GM12878 (cell line): ENCODE results near the gene SPRR3. TPM values are rescaled to one million over a fixed set of nuclear protein-coding genes. Genes with fewer than 3 reads are reported as not detected.
A peak's percentile ranks its signal among the peaks of the same experiment; 100 is the strongest.
"Not testable (repeated sequence)": the region's sequence is repeated elsewhere in the genome, so short reads cannot be mapped to it uniquely, and the experiment has no call there.

Source experiments
- ATAC-seq: fragments of 200-7000 bp; cut with Tn5 transposase; 3 replicates; pipeline ENCODE4 v1.9.1; 2020; ENCODE audit warnings: mild to moderate bottlenecking, moderate library complexity
- BruUV-seq: library from RNA; stranded (reverse); fragments of 400-500 nt; replicated peaks from 2 replicates; lab custom pipeline; 2021; lab: Mats Ljungman, UMichigan
- CTCF ChIA-PET: fragments of 300-600 bp; sonication (Branson Sonifier 250); formaldehyde crosslinking; extraction: SDS; loops from one replicate; lab custom pipeline; 2021; ENCODE audit warnings: inconsistent platforms; lab: Yijun Ruan, JAX
- POLR2A ChIA-PET: fragments of 350-600 bp; formaldehyde crosslinking; extraction: SDS; loops from one replicate; lab custom pipeline; 2021; ENCODE audit warnings: inconsistent platforms; lab: Charles Lee
- RAD21 ChIA-PET: fragments of 300-600 bp; sonication (Branson Sonifier 250); formaldehyde crosslinking; loops from one replicate; lab custom pipeline; 2023; ENCODE audit warnings: antibody characterized with exemption; ENCODE audit not compliant: unreplicated experiment; lab: Charles Lee
- SMC1A ChIA-PET: fragments of 300-600 bp; sonication (Branson Sonifier 250); formaldehyde crosslinking; loops from one replicate; lab custom pipeline; 2023; ENCODE audit not compliant: unreplicated experiment, uncharacterized antibody; lab: Charles Lee
- DNase-seq: peaks from one replicate; pipeline ENCODE4 v3.0.0-alpha.2; 2011; ENCODE audit warnings: low read depth, low spot score
- FAIRE-seq: peaks from 3 replicates; lab custom pipeline; 2011; peaks lifted over from hg19 to GRCh38; lab: Jason Lieb, UNC
- H2AFZ ChIP-seq: 2 replicates; pipeline ENCODE4 v1.6.0; 2011; ENCODE audit warnings: low read depth, low read length, control low read depth; ENCODE audit not compliant: control insufficient read depth
- H3K27ac ChIP-seq: 2 replicates; pipeline ENCODE4 v1.5.1; 2011; ENCODE audit warnings: control low read depth; ENCODE audit not compliant: control insufficient read depth, insufficient read depth
- H3K27me3 ChIP-seq, 2 experiments: replicated peaks in 1 of 2; 2 replicates each; pipeline versions ENCODE4 v1.6.0 to v1.6.1; 2011; ENCODE audit warnings: low read length in 1 of 2; ENCODE audit not compliant: control insufficient read depth in 2 of 2, insufficient read depth in 2 of 2
- H3K36me3 ChIP-seq, 2 experiments: 2 replicates each; pipeline ENCODE4 v1.5.1; 2011; ENCODE audit warnings: low read length in 1 of 2; ENCODE audit not compliant: control insufficient read depth in 2 of 2, insufficient read depth in 2 of 2
- H3K4me1 ChIP-seq: 2 replicates; pipeline ENCODE4 v1.6.1; 2011; ENCODE audit warnings: mild to moderate bottlenecking, low read length, moderate library complexity, mixed read lengths; ENCODE audit not compliant: control insufficient read depth, insufficient read depth
- H3K4me2 ChIP-seq: 2 replicates; pipeline ENCODE4 v1.6.0; 2011; ENCODE audit warnings: control low read depth; ENCODE audit not compliant: control insufficient read depth, insufficient read depth
- H3K4me3 ChIP-seq: fragments of 200-600 bp; sonication (generic); 2 replicates; pipeline ENCODE4 v1.5.1; 2016
- H3K79me2 ChIP-seq: 2 replicates; pipeline ENCODE4 v1.6.0; 2011; ENCODE audit warnings: low read length; ENCODE audit not compliant: control insufficient read depth, insufficient read depth
- H3K9ac ChIP-seq: 2 replicates; pipeline ENCODE4 v1.8.0; 2011; ENCODE audit warnings: low read length, control low read depth, mixed read lengths; ENCODE audit not compliant: control insufficient read depth, insufficient read depth
- H3K9me3 ChIP-seq: replicated peaks from 3 replicates; pipeline ENCODE4 v1.5.1; 2011; ENCODE audit warnings: mild to moderate bottlenecking, low read length; ENCODE audit not compliant: control insufficient read depth, insufficient read depth
- H4K20me1 ChIP-seq: 2 replicates; pipeline ENCODE4 v1.6.0; 2011; ENCODE audit not compliant: control insufficient read depth, insufficient read depth
- ELK1 ChIP-seq: IDR thresholded peaks from 2 replicates; pipeline ENCODE4 v1.6.1; 2012; ENCODE audit warnings: low read depth, low read length, improper control_type of control experiment
- ETV6 ChIP-seq, 2 experiments: fragments of 450-650 bp in 1 of 2; IDR thresholded peaks in 1 of 2; conservative IDR thresholded peaks in 1 of 2; 2 replicates each; pipeline ENCODE4 v1.6.1; 2014; ENCODE audit warnings: antibody characterized with exemption in 1 of 2, borderline replicate concordance in 1 of 2, low read depth in 1 of 2, mild to moderate bottlenecking in 1 of 2, moderate library complexity in 1 of 2
- NFYB ChIP-seq: IDR thresholded peaks from 2 replicates; pipeline ENCODE4 v1.6.1; 2011; ENCODE audit warnings: low read depth, mild to moderate bottlenecking, low read length, improper control_type of control experiment, moderate library complexity; ENCODE audit not compliant: insufficient read depth
- NKRF ChIP-seq: fragments of 450-650 bp; conservative IDR thresholded peaks from 2 replicates; pipeline ENCODE4 v1.6.1; 2017; ENCODE audit warnings: mild to moderate bottlenecking, moderate library complexity
- SP1 ChIP-seq: IDR thresholded peaks from one replicate; pipeline ENCODE4 v1.6.1; 2011; ENCODE audit warnings: low read depth, low read length
- WGBS: methylation state at CpG from one replicate; pipeline ENCODE4 v1.1.6; 2016; ENCODE audit warnings: low lambda C conversion rate; ENCODE audit not compliant: insufficient replicate concordance, insufficient coverage; ENCODE audit errors: missing lambda C conversion rate; 5-methylcytosine and 5-hydroxymethylcytosine counted together
- in situ Hi-C: fragments of 300-500 bp; cut with MboI; formaldehyde crosslinking; loops from 9 replicates; pipeline ENCODE4 v1.14.3; 2018; ENCODE audit warnings: mixed read lengths
- intact Hi-C: fragments of 100-400 bp; cut with micrococcal nuclease; formaldehyde crosslinking; loops from one replicate; pipeline ENCODE4 v1.14.2; 2022; ENCODE audit not compliant: unreplicated experiment
- polyA plus RNA-seq, 11 experiments: library from polyadenylated mRNA; depleted of rRNA in 4 of 11; unstranded in 6 of 11; stranded (reverse) in 5 of 11; fragments of >200 nt; fragmentation: Nextera tagmentation in 4 of 11; fragmentation: Illumina TruSeq in 1 of 11; extraction: Ambion mirVana in 4 of 11; extraction: Trizol in 1 of 11; gene quantifications; 1 replicate in 1 of 11; 2 replicates in 10 of 11; pipeline versions ENCODE4 v1.2.1 to v1.2.3, GENCODE V29; 2011 to 2016; ENCODE audit warnings: inconsistent platforms in 2 of 11, missing spikeins in 2 of 11, low read depth in 1 of 11
- total RNA-seq, 4 experiments: library from RNA; depleted of rRNA in 3 of 4; stranded (reverse); fragments of >200 nt in 3 of 4; fragmentation: Illumina TruSeq in 1 of 4; extraction: Trizol in 1 of 4; gene quantifications; 2 replicates each; pipeline versions ENCODE4 v1.2.1 to v1.2.3, GENCODE V29; 2013 to 2021

Gene SPRR3
- total and polyA plus RNA-seq, 10 of the 15 experiments (the other 5 are each of a cell fraction or from before 2014, with no cell fraction given), result not detected

- no peak for TF ChIP-seq ELK1
- TF ChIP-seq ETV6 (conservative IDR thresholded peaks at IDR 0.05 in 1 of 2, IDR thresholded peaks at IDR 0.05 in 1 of 2; ENCODE audit: borderline replicate concordance in 1 of 2, low read depth in 1 of 2), result no peak
- no peak for TF ChIP-seq NKRF
- TF ChIP-seq SP1, result no peak
Observed at GRCh38 chr1:153000294-153000693, 1.3 kb upstream of the SPRR3 start (continued).

- in situ Hi-C loops, result not testable (repeated sequence)
Observed at GRCh38 chr1:153011235-153011758, 9.7 kb downstream of the SPRR3 start.

GRCh38 chr1:153021829-153022228, 20.3 kb downstream of the SPRR3 start:
- H3K27me3 ChIP-seq, H3K4me2 ChIP-seq, BruUV-seq, H3K9me3 ChIP-seq, intact Hi-C loops, in situ Hi-C loops, ATAC-seq, RAD21 ChIA-PET, H3K4me3 ChIP-seq, DNase-seq, CTCF ChIA-PET, H3K27ac ChIP-seq, H3K9ac ChIP-seq, H4K20me1 ChIP-seq, H3K79me2 ChIP-seq, H3K36me3 ChIP-seq, H3K4me1 ChIP-seq, FAIRE-seq, H2AFZ ChIP-seq: not testable (repeated sequence)
- whole genome bisulfite sequencing, result 0% methylated on average over 2 of the region's 2 CpGs
- SMC1A ChIA-PET, result interaction anchor here (1.1 kb wide), 1 partner anchor 170 kb away, joined by 3 read pairs; no protein-coding TSS in a partner anchor
- POLR2A ChIA-PET, result interaction anchor here (0.6 kb wide), 1 partner anchor 9 kb away, joined by 3 read pairs; the partner anchor contains the start of gene SPRR1B

More at GRCh38 chr1:153011235-153011758, 9.7 kb downstream of the SPRR3 start:
- intact Hi-C loops, FAIRE-seq, BruUV-seq, H3K36me3 ChIP-seq, POLR2A ChIA-PET, RAD21 ChIA-PET, CTCF ChIA-PET, ATAC-seq, H3K27ac ChIP-seq, DNase-seq, H3K79me2 ChIP-seq, H3K4me3 ChIP-seq, H2AFZ ChIP-seq, H3K4me2 ChIP-seq: not testable (repeated sequence)
- SMC1A ChIA-PET, result interaction anchor here (1.0 kb wide), 1 partner anchor 22 kb away, joined by 3 read pairs; no protein-coding TSS in a partner anchor
- peak; percentile 77 for TF ChIP-seq NFYB
- TF ChIP-seq, all 136 proteins: peak for 1; not testable (repeated sequence) for 135
- H3K9me3 ChIP-seq, H3K4me1 ChIP-seq, H3K9ac ChIP-seq, H3K27me3 ChIP-seq, H4K20me1 ChIP-seq: not testable (repeated sequence)
- 41% methylated on average over 8 of the region's 8 CpGs for WGBS
